GM06990 (cell line): ENCODE data around the gene TOM1L2.

Experiments
- DNase-seq: peaks from one replicate; pipeline ENCODE4 v3.0.0-alpha.2; 2011; ENCODE audit not compliant: insufficient read length; ENCODE audit errors: extremely low read depth
- H3K27me3 ChIP-seq: replicated peaks from 2 replicates; pipeline ENCODE4 v1.6.0; 2011; ENCODE audit warnings: low read length; ENCODE audit not compliant: control insufficient read depth, insufficient read depth
- H3K36me3 ChIP-seq: 2 replicates; pipeline ENCODE4 v1.5.1; 2011; ENCODE audit warnings: low read length; ENCODE audit not compliant: control insufficient read depth, insufficient read depth
- H3K4me3 ChIP-seq: replicated peaks from 2 replicates; pipeline ENCODE4 v1.5.1; 2011; ENCODE audit warnings: low read depth, mild to moderate bottlenecking, control low read depth, low read length
- CTCF ChIP-seq: IDR thresholded peaks from 2 replicates; pipeline ENCODE4 v1.5.1; 2011; ENCODE audit warnings: low read length, control low read depth, mild to moderate bottlenecking, inconsistent platforms; ENCODE audit not compliant: insufficient read depth, poor library complexity, severe bottlenecking

Gene TOM1L2

DNA sequence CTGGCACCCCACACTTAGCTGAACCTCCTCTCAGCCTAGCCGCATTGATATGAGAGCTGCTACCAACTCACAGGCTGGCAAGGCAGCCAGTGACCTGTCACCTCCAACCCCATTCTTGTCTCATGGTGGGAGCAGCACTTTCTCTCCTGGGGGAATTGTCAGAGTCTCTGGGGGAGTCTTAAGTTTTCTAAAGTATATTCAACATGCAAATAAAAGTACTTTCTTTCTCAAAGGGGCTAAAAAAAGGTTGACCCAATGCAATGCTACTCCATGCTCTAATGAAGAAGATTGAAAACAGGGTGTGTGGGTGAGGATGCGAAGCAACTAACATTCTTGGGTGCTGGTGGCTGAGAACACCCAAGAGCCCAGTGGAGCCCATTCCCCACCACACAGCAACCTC lies 82.3 kb downstream of the TOM1L2 start:
- TF ChIP-seq CTCF, result no peak
- no peak for DNase-seq
- Histone ChIP-seq H3K27me3 (no peaks in the 10 kb centered on the region), H3K4me3 (no peak overlapping the region), H3K36me3 (peaks cover 2% of the 10 kb centered on the region)

- peak; percentile 46 for TF ChIP-seq CTCF
- no peaks in the 10 kb centered on the region for H3K27me3 ChIP-seq
- H3K4me3 ChIP-seq, result no peak overlapping the region
- peaks cover 2% of the 10 kb centered on the region for H3K36me3 ChIP-seq
- no peak for DNase-seq
Observed at GRCh38 chr17:17888821-17889220, 83.4 kb downstream of the TOM1L2 start.

DNA sequence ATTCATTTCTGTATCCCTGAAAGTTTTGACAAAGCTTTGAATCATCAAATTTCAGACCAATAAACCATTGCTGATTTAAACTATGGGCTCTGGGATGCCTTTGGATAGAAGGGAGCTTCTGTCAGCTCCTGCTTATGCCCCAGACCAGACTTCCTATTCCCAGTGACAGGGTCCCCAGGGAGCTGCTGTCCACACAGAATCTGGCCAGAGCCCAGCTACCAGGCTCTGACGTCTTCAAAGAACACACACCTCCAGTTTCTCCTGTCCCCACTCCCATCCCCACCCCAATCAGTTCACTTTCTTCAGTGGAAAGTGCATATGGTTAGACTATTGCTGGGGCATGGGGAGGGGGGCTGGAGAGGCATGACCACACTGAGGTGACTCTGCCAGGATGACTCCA lies 83.8 kb downstream of the TOM1L2 start:
- Histone ChIP-seq H3K27me3 (no peaks in the 10 kb centered on the region), H3K4me3 (no peak overlapping the region), H3K36me3 (peaks cover 2% of the 10 kb centered on the region)
- no peak for TF ChIP-seq CTCF
- DNase-seq, result no peak

DNA sequence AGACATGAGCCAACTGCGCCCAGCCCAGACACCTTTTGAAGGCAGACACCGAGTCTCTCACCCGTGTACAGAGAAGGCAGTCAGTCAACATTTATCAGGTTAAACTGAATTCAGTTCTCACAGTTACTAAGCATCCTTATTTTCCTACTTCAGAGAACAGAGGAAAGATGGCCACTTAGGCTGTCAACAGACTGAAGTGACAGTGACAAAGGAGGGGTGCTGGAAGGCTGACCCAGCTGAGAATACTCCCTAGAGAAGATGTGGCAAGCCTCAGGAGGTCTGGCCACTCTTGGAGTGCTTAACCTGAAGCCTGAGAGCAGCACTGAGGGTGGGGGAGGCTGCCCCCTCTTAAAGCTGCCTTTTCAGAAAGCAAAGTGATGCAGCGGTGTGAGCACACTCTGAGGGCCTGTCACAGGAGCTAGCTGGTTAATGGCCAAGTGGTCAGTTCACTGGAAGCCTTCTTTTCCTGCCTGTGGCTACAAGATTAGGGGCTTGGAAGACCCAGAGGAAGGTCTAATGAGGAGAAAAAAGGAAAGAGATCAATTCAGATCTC lies 84.4 kb downstream of the TOM1L2 start:
- Histone ChIP-seq H3K36me3 (no peaks in the 10 kb centered on the region; the same call in 1 of the 2 replicates), H3K4me3 (no peak overlapping the region), H3K27me3 (no peaks in the 10 kb centered on the region)

GRCh38 chr17:17886726-17887125 lies 85.5 kb downstream of the TOM1L2 start:
- Histone ChIP-seq H3K4me3 (no peak overlapping the region), H3K27me3 (no peaks in the 10 kb centered on the region), H3K36me3 (no peaks in the 10 kb centered on the region; the same call in 1 of the 2 replicates)
- TF ChIP-seq CTCF, result no peak
- no peak for DNase-seq

More for the DNA sequence above, 84.4 kb downstream of the TOM1L2 start:
- no peak for DNase-seq
- no peak for TF ChIP-seq CTCF

DNA sequence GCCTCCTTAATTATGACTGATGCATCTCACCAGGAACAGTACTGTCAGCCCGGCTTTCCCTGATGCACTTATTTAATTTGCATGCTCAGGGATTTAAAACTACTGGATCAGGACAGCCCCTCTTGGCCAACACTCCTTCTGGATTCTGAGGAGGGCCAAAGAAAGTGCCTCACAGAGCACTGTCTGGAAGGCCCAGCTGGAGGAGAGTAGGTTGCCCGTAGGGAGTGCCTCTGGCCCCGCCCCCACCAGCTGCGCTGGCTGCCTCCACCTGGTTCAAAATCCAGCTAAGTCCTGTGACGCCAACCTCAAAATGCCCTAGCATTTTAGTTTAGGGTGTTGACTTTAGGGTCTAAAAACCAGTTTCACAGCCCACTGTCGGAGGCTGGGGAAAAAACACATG lies 86.0 kb downstream of the TOM1L2 start:
- no peak overlapping the region for H3K4me3 ChIP-seq
- no peak for DNase-seq
- TF ChIP-seq CTCF, result no peak
- H3K36me3 ChIP-seq, result no peaks in the 10 kb centered on the region; the same call in 1 of the 2 replicates
- no peaks in the 10 kb centered on the region for H3K27me3 ChIP-seq
